ENCODE measurements around the gene ERAL1.
A peak's percentile ranks its signal among the peaks of the same experiment; 100 is the strongest.

Gene ERAL1

GRCh38 chr17:28812748-28813377, 42.0 kb upstream of the ERAL1 start:
- ChIA-PET CTCF (interaction anchor here (1.2 to 2.1 kb wide), 4 partner anchors 24 to 49 kb away, joined by 3 to 6 read pairs (median 4); no protein-coding TSS in a partner anchor), POLR2A (interaction anchor here (0.6 to 2.3 kb wide), 5 partner anchors 27 to 595 kb away, joined by 3 to 15 read pairs (median 4); partner anchors contain the start of genes FAM222B and FLOT2)
- peaks cover 18 to 46% (median 30%) of the 10 kb centered on the region in 4 experiments for H3K4me1 ChIP-seq (ENCODE audit: control extremely low read depth in 1 of 4, control insufficient read depth in 4 of 4, insufficient read depth in 4 of 4, low read length in 3 of 4)
- H3K27me3 ChIP-seq (replicated peaks in 2 of 5; ENCODE audit: control insufficient read depth in 4 of 5, insufficient read depth in 5 of 5, low read length in 4 of 5): no peaks in the 10 kb centered on the region
- H3K9me3 ChIP-seq (ENCODE audit: control extremely low read depth in 1 of 5, control insufficient read depth in 4 of 5, insufficient read depth in 2 of 5, low read depth in 1 of 5, low read length in 4 of 5): no peaks in the 10 kb centered on the region
- peak; percentile 87 to 95 (median 92) for DNase-seq
- peak overlapping the region; percentile 90 to 97 for H3K27ac ChIP-seq (ENCODE audit: insufficient read depth in 1 of 2, low read depth in 1 of 2, low read length in 2 of 2, poor library complexity in 1 of 2, severe bottlenecking in 2 of 2)
- 0% methylated on average over 2 of the region's 10 CpGs for WGBS (ENCODE audit: insufficient coverage)
- peak overlapping the region; percentile 82 to 95 (median 90) for H3K4me3 ChIP-seq (ENCODE audit: control insufficient read depth in 1 of 7, extremely low read depth in 1 of 7, insufficient read depth in 4 of 7, low read depth in 2 of 7, low read length in 6 of 7)
- H3K36me3 ChIP-seq (ENCODE audit: control insufficient read depth in 4 of 4, insufficient read depth in 4 of 4, low read length in 3 of 4): no peaks in the 10 kb centered on the region

- H3K27ac ChIP-seq (ENCODE audit: insufficient read depth in 1 of 2, low read depth in 1 of 2, low read length in 2 of 2, poor library complexity in 1 of 2, severe bottlenecking in 2 of 2): no peak overlapping the region
- H3K4me1 ChIP-seq (ENCODE audit: control extremely low read depth in 1 of 4, control insufficient read depth in 4 of 4, insufficient read depth in 4 of 4, low read length in 3 of 4): peaks cover 5 to 10% (median 8%) of the 10 kb centered on the region in 4 experiments
- ChIA-PET POLR2A (no interaction called here), CTCF (no interaction called here)
- no peak overlapping the region for H3K4me3 ChIP-seq (ENCODE audit: control insufficient read depth in 1 of 7, extremely low read depth in 1 of 7, insufficient read depth in 4 of 7, low read depth in 2 of 7, low read length in 6 of 7)
- WGBS (ENCODE audit: insufficient coverage): 97% methylated on average over 4 of the region's 4 CpGs
- no peaks in the 10 kb centered on the region for H3K9me3 ChIP-seq (ENCODE audit: control extremely low read depth in 1 of 5, control insufficient read depth in 4 of 5, insufficient read depth in 2 of 5, low read depth in 1 of 5, low read length in 4 of 5)
- no peaks in the 10 kb centered on the region for H3K27me3 ChIP-seq (replicated peaks in 2 of 5; ENCODE audit: control insufficient read depth in 4 of 5, insufficient read depth in 5 of 5, low read length in 4 of 5)
- H3K36me3 ChIP-seq (ENCODE audit: control insufficient read depth in 4 of 4, insufficient read depth in 4 of 4, low read length in 3 of 4): peaks cover 0 to 2% (median 0%) of the 10 kb centered on the region in 4 experiments
- DNase-seq: no peak
Measured at GRCh38 chr17:28816540-28816939, 38.3 kb upstream of the ERAL1 start.

GRCh38 chr17:28818819-28819221, 36.0 kb upstream of the ERAL1 start:
- no peak overlapping the region for H3K4me3 ChIP-seq (ENCODE audit: control insufficient read depth in 1 of 7, extremely low read depth in 1 of 7, insufficient read depth in 4 of 7, low read depth in 2 of 7, low read length in 6 of 7)
- H3K36me3 ChIP-seq (ENCODE audit: control insufficient read depth in 4 of 4, insufficient read depth in 4 of 4, low read length in 3 of 4): peaks cover 0 to 2% (median 0%) of the 10 kb centered on the region in 4 experiments
- no peak overlapping the region for H3K27ac ChIP-seq (ENCODE audit: insufficient read depth in 1 of 2, low read depth in 1 of 2, low read length in 2 of 2, poor library complexity in 1 of 2, severe bottlenecking in 2 of 2)
- 71% methylated on average over 1 of the region's 3 CpGs for WGBS (ENCODE audit: insufficient coverage)
- ChIA-PET POLR2A (interaction anchor here (1.0 kb wide), 1 partner anchor 10 kb away, joined by 3 read pairs; no protein-coding TSS in a partner anchor), CTCF (interaction anchor here (0.9 to 2.8 kb wide), 3 partner anchors 10 to 19 kb away, joined by 4 to 12 read pairs (median 4); no protein-coding TSS in a partner anchor)
- no peaks in the 10 kb centered on the region for H3K27me3 ChIP-seq (replicated peaks in 2 of 5; ENCODE audit: control insufficient read depth in 4 of 5, insufficient read depth in 5 of 5, low read length in 4 of 5)
- peaks cover 0 to 2% (median 0%) of the 10 kb centered on the region in 4 experiments for H3K4me1 ChIP-seq (ENCODE audit: control extremely low read depth in 1 of 4, control insufficient read depth in 4 of 4, insufficient read depth in 4 of 4, low read length in 3 of 4)
- H3K9me3 ChIP-seq (ENCODE audit: control extremely low read depth in 1 of 5, control insufficient read depth in 4 of 5, insufficient read depth in 2 of 5, low read depth in 1 of 5, low read length in 4 of 5): no peaks in the 10 kb centered on the region
- DNase-seq: no peak

- POLR2A ChIA-PET: interaction anchor here (1.0 kb wide), 1 partner anchor 11 kb away, joined by 3 read pairs; no protein-coding TSS in a partner anchor
- peaks cover 0 to 4% (median 0%) of the 10 kb centered on the region in 4 experiments for H3K36me3 ChIP-seq (ENCODE audit: control insufficient read depth in 4 of 4, insufficient read depth in 4 of 4, low read length in 3 of 4)
- no peaks in the 10 kb centered on the region for H3K9me3 ChIP-seq (ENCODE audit: control extremely low read depth in 1 of 5, control insufficient read depth in 4 of 5, insufficient read depth in 2 of 5, low read depth in 1 of 5, low read length in 4 of 5)
- DNase-seq: no peak
- H3K4me3 ChIP-seq (ENCODE audit: control insufficient read depth in 1 of 7, extremely low read depth in 1 of 7, insufficient read depth in 4 of 7, low read depth in 2 of 7, low read length in 6 of 7): no peak overlapping the region
- CTCF ChIA-PET: interaction anchor here (0.9 to 2.8 kb wide), 3 partner anchors 9 to 23 kb away, joined by 3 to 12 read pairs (median 4); partner anchors contain the start of gene FAM222B
- H3K4me1 ChIP-seq (ENCODE audit: control extremely low read depth in 1 of 4, control insufficient read depth in 4 of 4, insufficient read depth in 4 of 4, low read length in 3 of 4): no peaks in the 10 kb centered on the region
- H3K27ac ChIP-seq (ENCODE audit: insufficient read depth in 1 of 2, low read depth in 1 of 2, low read length in 2 of 2, poor library complexity in 1 of 2, severe bottlenecking in 2 of 2): no peak overlapping the region
- WGBS (ENCODE audit: insufficient coverage): no CpG with 5 or more reads among the region's 1 CpG
- no peaks in the 10 kb centered on the region for H3K27me3 ChIP-seq (replicated peaks in 2 of 5; ENCODE audit: control insufficient read depth in 4 of 5, insufficient read depth in 5 of 5, low read length in 4 of 5)
Measured at GRCh38 chr17:28819582-28819981, 35.2 kb upstream of the ERAL1 start.

GRCh38 chr17:28827672-28828071, 27.1 kb upstream of the ERAL1 start:
- no peak for DNase-seq
- ChIA-PET POLR2A (interaction anchor here (1.7 kb wide), 1 partner anchor 49 kb away, joined by 4 read pairs; no protein-coding TSS in a partner anchor), CTCF (interaction anchor here (1.0 to 1.6 kb wide), 4 partner anchors 14 to 44 kb away, joined by 3 to 7 read pairs (median 5); no protein-coding TSS in a partner anchor)
- H3K27ac ChIP-seq (ENCODE audit: insufficient read depth in 1 of 2, low read depth in 1 of 2, low read length in 2 of 2, poor library complexity in 1 of 2, severe bottlenecking in 2 of 2): no peak overlapping the region
- H3K9me3 ChIP-seq (ENCODE audit: control extremely low read depth in 1 of 5, control insufficient read depth in 4 of 5, insufficient read depth in 2 of 5, low read depth in 1 of 5, low read length in 4 of 5): no peaks in the 10 kb centered on the region
- no peaks in the 10 kb centered on the region for H3K27me3 ChIP-seq (replicated peaks in 2 of 5; ENCODE audit: control insufficient read depth in 4 of 5, insufficient read depth in 5 of 5, low read length in 4 of 5)
- no peak overlapping the region for H3K4me3 ChIP-seq (ENCODE audit: control insufficient read depth in 1 of 7, extremely low read depth in 1 of 7, insufficient read depth in 4 of 7, low read depth in 2 of 7, low read length in 6 of 7)
- no CpG with 5 or more reads among the region's 1 CpG for WGBS (ENCODE audit: insufficient coverage)
- H3K36me3 ChIP-seq (ENCODE audit: control insufficient read depth in 4 of 4, insufficient read depth in 4 of 4, low read length in 3 of 4): peaks cover 0 to 5% (median 3%) of the 10 kb centered on the region in 4 experiments
- no peaks in the 10 kb centered on the region for H3K4me1 ChIP-seq (ENCODE audit: control extremely low read depth in 1 of 4, control insufficient read depth in 4 of 4, insufficient read depth in 4 of 4, low read length in 3 of 4)

GRCh38 chr17:28828294-28829040, 26.3 kb upstream of the ERAL1 start:
- Histone ChIP-seq H3K4me3 (ENCODE audit: control insufficient read depth in 1 of 7, extremely low read depth in 1 of 7, insufficient read depth in 4 of 7, low read depth in 2 of 7, low read length in 6 of 7) (no peak overlapping the region), H3K9me3 (ENCODE audit: control extremely low read depth in 1 of 5, control insufficient read depth in 4 of 5, insufficient read depth in 2 of 5, low read depth in 1 of 5, low read length in 4 of 5) (no peaks in the 10 kb centered on the region), H3K36me3 (ENCODE audit: control insufficient read depth in 4 of 4, insufficient read depth in 4 of 4, low read length in 3 of 4) (peaks cover 0 to 5% (median 3%) of the 10 kb centered on the region in 4 experiments), H3K27ac (ENCODE audit: insufficient read depth in 1 of 2, low read depth in 1 of 2, low read length in 2 of 2, poor library complexity in 1 of 2, severe bottlenecking in 2 of 2) (no peak overlapping the region), H3K4me1 (ENCODE audit: control extremely low read depth in 1 of 4, control insufficient read depth in 4 of 4, insufficient read depth in 4 of 4, low read length in 3 of 4) (no peaks in the 10 kb centered on the region), H3K27me3 (replicated peaks in 2 of 5; ENCODE audit: control insufficient read depth in 4 of 5, insufficient read depth in 5 of 5, low read length in 4 of 5) (no peaks in the 10 kb centered on the region)
- 91% methylated on average over 13 of the region's 15 CpGs for WGBS (ENCODE audit: insufficient coverage)
- no peak for DNase-seq
- CTCF ChIA-PET: interaction anchor here (0.8 to 1.6 kb wide), 4 partner anchors 9 to 65 kb away, joined by 3 to 7 read pairs (median 4); no protein-coding TSS in a partner anchor
- POLR2A ChIA-PET: no interaction called here

Data from common myeloid progenitor, CD34-positive (primary cell).